Anterior cingulate cortex (tissue), 58 donors: ENCODE results near the gene KLHL3.
"Not testable (repeated sequence)": the region's sequence is repeated elsewhere in the genome, so short reads cannot be mapped to it uniquely, and the experiment has no call there.

Experiments used
- DNase-seq, 58 donors: peaks; one replicate each; lab custom pipeline; 2025; lab: John Stamatoyannopoulos, UW

KLHL3 gene

GRCh38 chr5:137672881-137673280 lies 63.0 kb downstream of the KLHL3 start:
- no peak for DNase-seq

- no peak for DNase-seq
Observed at GRCh38 chr5:137672001-137672400, 63.9 kb downstream of the KLHL3 start.

DNA sequence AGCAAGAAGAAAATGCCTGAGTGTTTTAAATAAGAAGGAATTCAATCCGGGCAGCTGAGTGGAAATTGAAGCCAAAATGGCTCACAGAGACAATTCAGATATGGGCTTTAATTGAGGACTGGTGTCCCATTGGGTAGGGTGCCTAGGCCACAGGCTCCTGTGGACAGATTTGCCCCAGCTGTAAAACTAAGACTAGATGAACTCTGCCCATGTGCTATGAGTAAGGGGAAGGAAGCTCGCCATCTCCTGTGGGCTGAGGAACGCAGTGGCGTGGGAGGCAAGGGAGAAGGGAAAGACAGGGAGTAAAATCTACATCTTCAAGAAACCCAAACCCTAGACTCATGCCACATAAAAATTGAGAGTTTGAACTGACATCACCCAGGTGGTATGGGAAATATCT lies 66.1 kb downstream of the KLHL3 start:
- DNase-seq: no peak

DNA sequence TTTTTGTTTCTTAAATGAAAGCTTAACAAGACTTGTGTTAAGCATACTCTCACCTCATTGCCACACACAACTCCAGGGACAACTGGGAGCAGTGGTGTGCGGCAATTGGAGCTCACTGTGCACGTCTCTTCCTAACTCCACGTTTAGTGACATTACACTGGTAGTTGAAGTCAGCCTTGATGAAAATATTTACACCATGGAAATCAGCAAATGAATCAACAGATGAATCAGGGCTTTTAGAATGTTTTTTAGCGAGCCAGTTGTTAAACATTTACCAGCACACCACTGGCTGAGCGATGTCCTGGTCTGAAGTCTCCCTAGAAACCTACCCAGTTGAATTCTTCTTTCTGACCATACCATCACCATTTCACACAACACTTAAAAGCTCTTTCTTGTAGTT lies 67.3 kb downstream of the KLHL3 start:
- no peak for DNase-seq

- no peak for DNase-seq
Observed at GRCh38 chr5:137667341-137667740, 68.5 kb downstream of the KLHL3 start.

GRCh38 chr5:137666901-137667300 lies 69.0 kb downstream of the KLHL3 start:
- DNase-seq: no peak

- no peak for DNase-seq
Observed at GRCh38 chr5:137666461-137666850, 69.4 kb downstream of the KLHL3 start.

- DNase-seq: no peak
Observed at GRCh38 chr5:137665678-137666460, 70.0 kb downstream of the KLHL3 start.

DNA sequence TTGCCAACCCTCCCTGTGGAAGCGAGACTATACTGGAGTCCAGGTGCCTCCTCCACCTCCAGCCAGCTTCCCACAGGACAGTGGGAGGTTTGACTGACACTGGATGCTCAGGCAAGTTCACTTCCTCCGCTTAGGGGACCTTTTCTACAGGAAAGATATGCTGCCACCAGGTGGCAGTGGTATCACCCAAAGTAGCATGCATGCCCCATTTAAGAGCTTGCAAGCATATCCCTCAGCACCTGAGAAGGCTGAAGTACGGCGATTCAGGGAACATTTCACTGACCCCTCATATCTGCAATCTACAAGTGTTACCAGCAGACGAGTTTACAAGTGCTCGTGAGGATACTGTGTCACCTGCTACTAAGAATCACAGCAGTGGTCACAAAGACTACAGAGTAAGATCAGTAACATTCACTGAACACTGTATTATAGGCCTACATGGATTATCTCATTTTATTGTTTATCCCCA lies 75.5 kb downstream of the KLHL3 start:
- peak in 46 of 58 donors; percentile 5 to 71 (median 37) for DNase-seq

GRCh38 chr5:137659209-137659608 lies 76.7 kb downstream of the KLHL3 start:
- DNase-seq: no peak

GRCh38 chr5:137658324-137658723 lies 77.6 kb downstream of the KLHL3 start:
- DNase-seq: no peak

DNA sequence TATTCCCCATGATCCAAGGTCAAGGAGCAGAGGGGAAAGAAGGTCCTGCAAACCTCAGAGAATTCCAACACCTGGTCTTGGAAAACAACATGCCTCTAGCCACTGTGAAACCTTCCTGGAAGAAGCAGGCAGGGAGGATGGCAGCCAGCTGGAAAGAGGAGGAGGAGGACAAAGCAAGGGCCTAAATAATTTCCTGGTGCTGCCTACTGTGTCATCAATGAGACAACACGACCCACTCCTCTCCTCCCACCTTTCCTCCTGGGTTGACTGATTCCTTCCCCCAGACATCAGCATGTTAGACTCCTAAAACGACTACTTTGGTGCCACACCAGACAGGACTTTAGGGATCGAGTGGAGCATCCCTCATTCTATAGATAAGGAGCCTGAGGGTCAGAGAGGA lies 78.8 kb downstream of the KLHL3 start:
- DNase-seq: no peak

- DNase-seq: no peak
Observed at GRCh38 chr5:137656558-137656957, 79.3 kb downstream of the KLHL3 start.

- no peak for DNase-seq
Observed at GRCh38 chr5:137651022-137651421, 84.9 kb downstream of the KLHL3 start.

GRCh38 chr5:137649228-137649935 lies 86.5 kb downstream of the KLHL3 start:
- DNase-seq: peak in 4 of 58 donors; percentile 11 to 58 (median 48)

DNA sequence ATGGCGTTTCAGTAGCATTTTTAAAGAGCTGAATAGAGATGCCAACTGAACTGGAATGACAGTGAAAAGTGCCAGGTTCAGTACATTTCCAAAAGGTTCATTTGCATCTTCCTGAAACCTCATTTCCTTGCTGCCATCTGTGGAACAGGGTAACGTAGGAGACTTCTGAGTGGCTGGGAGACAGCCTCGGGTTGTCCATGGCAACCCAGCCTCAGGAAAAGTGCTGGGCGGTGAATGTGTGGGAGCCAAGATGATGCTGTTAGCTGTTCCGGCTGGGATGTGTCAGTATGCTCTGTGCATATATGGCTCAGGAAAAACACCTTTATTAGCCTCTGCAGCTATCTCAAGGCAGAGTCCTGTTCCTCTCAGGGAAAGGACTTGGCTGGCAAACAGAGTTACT lies 87.5 kb downstream of the KLHL3 start:
- DNase-seq: peak in 51 of 58 donors; percentile 12 to 92 (median 64)

DNA sequence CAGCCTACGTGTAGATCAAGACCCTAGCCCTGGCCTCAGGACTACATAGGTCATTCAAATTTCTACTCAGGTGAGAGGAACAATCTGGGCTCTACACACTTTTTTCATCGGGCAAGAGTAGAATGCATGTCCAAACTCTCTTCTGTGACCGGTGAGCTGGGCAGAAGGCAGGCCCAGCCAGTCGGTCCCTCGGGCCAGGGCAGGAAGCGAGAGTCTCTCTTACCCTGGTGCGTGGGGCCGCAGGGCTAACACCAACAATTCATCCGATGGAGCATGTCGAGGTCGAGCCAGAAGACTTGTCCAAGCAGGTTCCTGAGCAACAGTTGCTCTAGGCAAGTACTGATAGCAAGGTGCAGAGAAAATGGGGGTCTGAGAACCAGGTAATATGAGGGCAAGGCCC lies 88.5 kb downstream of the KLHL3 start:
- DNase-seq: no peak

DNA sequence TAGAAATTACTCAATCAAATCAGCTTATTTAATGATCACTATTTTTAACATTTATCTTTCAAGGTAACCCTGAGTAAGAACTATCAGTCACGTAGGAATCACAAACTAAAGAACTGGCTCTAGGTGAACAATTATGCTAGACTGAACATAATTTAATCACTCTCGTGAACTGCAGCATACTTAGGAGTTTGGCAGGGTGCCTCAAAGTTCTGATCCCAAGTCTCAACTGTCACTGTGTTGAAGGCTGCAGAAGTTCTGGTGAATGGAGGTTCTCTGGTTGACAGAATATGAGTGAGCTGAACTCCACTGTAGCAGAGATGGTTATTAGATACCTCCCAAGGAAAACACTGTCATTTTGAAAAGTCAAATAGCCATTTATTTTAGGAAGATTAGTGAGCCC lies 89.1 kb downstream of the KLHL3 start:
- DNase-seq: no peak

GRCh38 chr5:137643081-137643480 lies 92.8 kb downstream of the KLHL3 start:
- not testable (repeated sequence) for DNase-seq

DNA sequence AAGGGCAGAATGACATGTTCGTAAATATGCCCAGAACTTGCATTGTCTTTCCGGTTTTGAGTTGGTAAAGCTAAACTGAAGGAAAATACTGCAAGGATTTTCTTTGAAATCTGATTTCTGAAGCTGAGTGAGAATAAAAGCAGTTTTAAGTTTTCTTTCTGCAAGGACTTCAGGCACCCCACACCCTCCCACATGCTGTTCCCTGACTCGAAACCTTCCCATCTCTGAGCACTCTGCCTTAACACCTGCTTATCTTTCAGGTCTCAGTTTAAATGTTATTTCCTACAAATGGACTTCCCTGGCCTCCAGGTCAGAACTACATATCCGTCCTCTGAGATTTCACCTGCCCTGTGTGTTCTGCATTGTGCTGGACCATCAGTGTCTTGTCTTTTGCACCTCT lies 93.8 kb downstream of the KLHL3 start:
- DNase-seq: no peak

DNA sequence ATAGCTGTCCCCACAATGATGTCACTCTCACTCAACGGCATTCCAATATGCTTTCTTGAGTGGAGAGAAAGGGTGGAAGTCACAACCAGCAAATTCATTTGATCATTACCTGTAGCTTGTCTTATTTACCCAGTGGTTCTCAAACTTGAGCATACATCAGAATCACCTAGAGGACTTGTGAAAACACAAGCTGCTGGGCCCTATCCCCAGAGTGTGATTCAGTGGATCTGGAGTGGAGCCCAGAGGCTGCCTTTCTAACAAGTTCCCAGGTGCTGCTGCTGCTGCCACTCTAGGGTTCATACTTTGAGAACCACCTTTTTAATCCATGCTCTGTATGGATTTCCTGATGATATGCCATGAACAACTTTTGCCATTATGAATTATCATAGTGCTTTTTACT lies 94.7 kb downstream of the KLHL3 start:
- peak in 1 of 58 donors; percentile 16 for DNase-seq

DNA sequence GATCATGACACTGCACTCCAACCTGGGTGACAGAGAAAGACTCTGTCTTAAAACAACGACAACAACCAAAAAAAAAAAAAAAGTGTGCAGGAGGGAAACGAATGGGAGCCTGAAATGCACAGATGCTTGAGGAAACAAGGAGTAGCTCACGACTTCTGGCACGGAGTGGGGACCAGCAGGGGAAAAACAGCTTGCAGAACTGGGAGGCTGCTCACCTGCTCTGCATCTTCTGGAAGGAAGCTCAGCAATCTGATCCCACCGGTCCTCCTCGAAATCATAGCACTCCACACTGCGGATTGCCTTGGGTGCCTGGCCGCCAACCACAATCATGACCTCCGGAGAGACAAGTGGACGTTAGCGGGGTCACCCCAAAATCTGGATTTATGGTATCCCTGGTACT lies 96.2 kb downstream of the KLHL3 start:
- DNase-seq: no peak
